Upper lobe of right lung (tissue), 1 donor: ENCODE measurements around the gene CYP17A1. TPM values are rescaled to one million over a fixed set of nuclear protein-coding genes. Genes with fewer than 3 reads are reported as not detected.
A peak's percentile ranks its signal among the peaks of the same experiment; 100 is the strongest.
"Not testable (repeated sequence)": the region's sequence is repeated elsewhere in the genome, so short reads cannot be mapped to it uniquely, and the experiment has no call there.

ENCODE experiments used
- ATAC-seq: fragments of 200-7000 bp; cut with Tn5 transposase; one replicate; pipeline ENCODE4 v1.9.1; 2020; ENCODE audit warnings: mild to moderate bottlenecking, moderate library complexity
- DNase-seq: peaks from one replicate; pipeline ENCODE4 v3.0.0-alpha.2; 2020
- H3K27ac ChIP-seq: fragments of 200-600 bp; one replicate; pipeline ENCODE4 v1.8.0; 2022
- H3K27me3 ChIP-seq: fragments of 200-600 bp; one replicate; pipeline ENCODE4 v1.8.0; 2022; ENCODE audit warnings: mild to moderate bottlenecking
- H3K36me3 ChIP-seq: fragments of 200-600 bp; one replicate; pipeline ENCODE4 v1.8.0; 2022
- H3K4me1 ChIP-seq: fragments of 200-600 bp; one replicate; pipeline ENCODE4 v1.8.0; 2022
- H3K4me3 ChIP-seq: fragments of 200-600 bp; one replicate; pipeline ENCODE4 v1.8.0; 2022; ENCODE audit warnings: mild to moderate bottlenecking
- H3K9me3 ChIP-seq: fragments of 200-600 bp; one replicate; pipeline ENCODE4 v1.8.0; 2022
- CTCF ChIP-seq: fragments of 200-600 bp; IDR thresholded peaks from one replicate; pipeline ENCODE4 v1.8.0; 2022; ENCODE audit warnings: antibody characterized with exemption
- intact Hi-C: fragments of 100-400 bp; cut with DNase I; formaldehyde crosslinking; loops from one replicate; pipeline ENCODE4 v1.11.0; 2022
- total RNA-seq: library from RNA; stranded (reverse); fragmentation: NEBNext Ultra II Directional; extraction: Animal tissue kit (Norgen Biotek cat#: 25700); gene quantifications from one replicate; pipeline ENCODE4 v1.2.1, GENCODE V29; 2021
- donor health status: DM: no; HTN: yes; CAD: no; lungs with severe emphysema.

CYP17A1 gene
- total RNA-seq, 1 donor from 2014 or later: 1.9 TPM

- no peaks in the 10 kb centered on the region for H3K9me3 ChIP-seq
- intact Hi-C loops: no loop called here
- DNase-seq: no peak
- no peak overlapping the region for H3K4me3 ChIP-seq
- peaks cover 16% of the 10 kb centered on the region for H3K36me3 ChIP-seq
- no peak overlapping the region for H3K27ac ChIP-seq
- H3K27me3 ChIP-seq: no peaks in the 10 kb centered on the region
- ATAC-seq: no peak
- no peak for TF ChIP-seq CTCF
- peaks cover 11% of the 10 kb centered on the region for H3K4me1 ChIP-seq
Measured at GRCh38 chr10:102856758-102857424, 19.7 kb upstream of the CYP17A1 start.

GRCh38 chr10:102855731-102856436 is 18.7 kb upstream of the CYP17A1 start:
- H3K4me1 ChIP-seq: peaks cover 11% of the 10 kb centered on the region
- intact Hi-C loops, H3K9me3 ChIP-seq, DNase-seq, ATAC-seq, H3K27ac ChIP-seq, H3K36me3 ChIP-seq, H3K27me3 ChIP-seq, H3K4me3 ChIP-seq: not testable (repeated sequence)

- ATAC-seq, H3K9me3 ChIP-seq, H3K36me3 ChIP-seq, H3K4me3 ChIP-seq, DNase-seq, intact Hi-C loops, H3K27me3 ChIP-seq: not testable (repeated sequence)
- Histone ChIP-seq H3K4me1 (peaks cover 11% of the 10 kb centered on the region), H3K27ac (peak overlapping the region; percentile 93)
Measured at GRCh38 chr10:102853237-102853636, 16.0 kb upstream of the CYP17A1 start.

GRCh38 chr10:102850025-102850518 is 12.9 kb upstream of the CYP17A1 start:
- ATAC-seq: peak; percentile 15
- intact Hi-C loops: no loop called here
- TF ChIP-seq CTCF: no peak
- Histone ChIP-seq H3K9me3 (no peaks in the 10 kb centered on the region), H3K4me3 (no peak overlapping the region), H3K27me3 (no peaks in the 10 kb centered on the region), H3K36me3 (no peaks in the 10 kb centered on the region), H3K27ac (no peak overlapping the region), H3K4me1 (peaks cover 7% of the 10 kb centered on the region)
- DNase-seq: no peak

- no peak overlapping the region for H3K27ac ChIP-seq
- no peaks in the 10 kb centered on the region for H3K36me3 ChIP-seq
- TF ChIP-seq CTCF: no peak
- no peaks in the 10 kb centered on the region for H3K27me3 ChIP-seq
- no peak overlapping the region for H3K4me3 ChIP-seq
- H3K4me1 ChIP-seq: peaks cover 3% of the 10 kb centered on the region
- DNase-seq (peak; percentile 19), ATAC-seq (no peak)
- intact Hi-C loops: no loop called here
- H3K9me3 ChIP-seq: no peaks in the 10 kb centered on the region
Measured at GRCh38 chr10:102845352-102845902, 8.2 kb upstream of the CYP17A1 start.

- H3K27ac ChIP-seq, H3K4me3 ChIP-seq, DNase-seq, H3K27me3 ChIP-seq, H3K4me1 ChIP-seq, ATAC-seq, H3K36me3 ChIP-seq, H3K9me3 ChIP-seq, intact Hi-C loops: not testable (repeated sequence)
Measured at GRCh38 chr10:102844190-102844776, 7.1 kb upstream of the CYP17A1 start.

- intact Hi-C loops, H3K4me1 ChIP-seq, H3K4me3 ChIP-seq, ATAC-seq, H3K27me3 ChIP-seq, H3K36me3 ChIP-seq, H3K27ac ChIP-seq, H3K9me3 ChIP-seq: not testable (repeated sequence)
- peak; percentile 22 for DNase-seq
Measured at GRCh38 chr10:102843139-102843538, 5.9 kb upstream of the CYP17A1 start.
